DMS153 (cell line): Measurements from ENCODE around the gene NEURL1.

Experiments used
- DNase-seq: peaks from one replicate; lab custom pipeline; 2025; lab: John Stamatoyannopoulos, UW

The NEURL1 gene

GRCh38 chr10:103546401-103546800, 52.9 kb downstream of the NEURL1 start:
- no peak for DNase-seq

- DNase-seq, result no peak
These were observed 54.0 kb downstream of the NEURL1 start for GRCh38 chr10:103547391-103547946.

- DNase-seq, result no peak
These were observed 54.5 kb downstream of the NEURL1 start for GRCh38 chr10:103548006-103548405.

DNA sequence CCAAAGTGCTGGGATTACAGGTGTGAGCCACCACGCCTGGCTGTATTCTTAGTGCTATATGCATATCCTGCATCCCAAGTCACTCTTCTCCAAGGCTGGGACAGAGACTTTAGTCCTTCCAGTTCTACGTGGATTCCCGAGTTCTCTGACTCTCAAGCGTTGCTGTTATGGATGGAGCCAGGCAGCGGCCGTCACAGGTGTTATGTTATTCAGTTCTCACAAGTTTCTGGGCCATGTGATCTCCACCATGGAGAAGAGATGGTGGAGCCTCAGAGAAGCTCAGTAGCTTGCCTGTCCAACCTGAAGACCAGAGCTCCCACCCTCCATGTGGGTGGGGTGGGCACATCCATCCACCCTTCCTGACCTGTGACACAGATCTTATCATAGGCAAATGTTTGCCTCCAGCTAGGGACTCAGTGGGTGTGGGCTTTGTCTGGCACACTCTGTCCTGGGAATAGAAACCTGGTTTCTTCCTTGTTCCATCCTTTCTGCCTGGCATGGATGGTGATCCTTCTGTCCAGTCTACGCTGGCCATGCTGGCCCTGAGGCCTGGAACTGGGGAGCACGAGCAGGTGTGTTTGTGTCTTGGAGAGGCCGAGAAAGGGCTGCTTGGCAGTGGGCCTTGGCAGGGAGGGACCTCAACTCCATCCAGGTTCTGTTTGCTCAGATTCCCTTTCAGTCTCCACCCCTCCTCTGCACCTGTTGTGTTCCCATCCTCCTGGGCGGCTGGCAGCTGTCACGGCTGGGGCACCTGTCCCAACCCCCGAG, 55.3 kb downstream of the NEURL1 start:
- peak; percentile 78 for DNase-seq

DNA sequence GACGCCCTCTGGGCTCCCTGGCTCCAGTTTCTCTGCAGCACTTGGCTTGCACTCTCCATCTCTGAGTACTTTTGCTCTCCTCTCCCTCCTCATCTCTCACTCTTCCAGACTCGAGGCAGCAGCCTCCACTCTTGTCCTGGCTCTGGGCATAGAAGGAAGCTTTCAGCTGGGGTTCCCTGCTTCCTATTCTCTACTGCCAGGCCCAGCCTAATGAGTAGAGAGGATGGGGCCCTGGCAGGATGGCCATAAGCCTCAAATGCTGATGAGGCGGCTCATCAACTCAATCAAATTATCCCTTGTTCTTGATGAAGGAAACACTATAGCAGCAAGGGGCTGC, 55.8 kb downstream of the NEURL1 start:
- no peak for DNase-seq

DNA sequence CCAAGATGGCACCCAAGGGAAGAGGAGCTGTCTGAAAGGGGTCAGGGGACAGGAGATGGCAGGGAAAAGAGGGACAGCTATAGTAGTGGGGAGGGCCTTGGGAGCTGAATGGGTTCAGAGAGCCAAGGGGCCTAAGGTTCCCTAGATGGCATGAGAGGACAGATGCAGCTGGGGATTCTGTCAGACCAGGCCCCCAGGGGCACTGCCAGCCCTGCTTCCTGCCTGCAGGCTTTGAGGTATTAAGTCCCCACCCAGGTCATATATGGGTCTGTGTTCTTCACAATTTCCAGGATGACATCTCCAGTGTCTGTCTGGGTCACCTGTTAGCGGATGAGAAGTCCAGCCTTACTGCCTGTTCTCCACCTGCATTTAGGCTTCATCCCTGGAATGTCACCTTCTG, 56.7 kb downstream of the NEURL1 start:
- DNase-seq, result no peak

DNA sequence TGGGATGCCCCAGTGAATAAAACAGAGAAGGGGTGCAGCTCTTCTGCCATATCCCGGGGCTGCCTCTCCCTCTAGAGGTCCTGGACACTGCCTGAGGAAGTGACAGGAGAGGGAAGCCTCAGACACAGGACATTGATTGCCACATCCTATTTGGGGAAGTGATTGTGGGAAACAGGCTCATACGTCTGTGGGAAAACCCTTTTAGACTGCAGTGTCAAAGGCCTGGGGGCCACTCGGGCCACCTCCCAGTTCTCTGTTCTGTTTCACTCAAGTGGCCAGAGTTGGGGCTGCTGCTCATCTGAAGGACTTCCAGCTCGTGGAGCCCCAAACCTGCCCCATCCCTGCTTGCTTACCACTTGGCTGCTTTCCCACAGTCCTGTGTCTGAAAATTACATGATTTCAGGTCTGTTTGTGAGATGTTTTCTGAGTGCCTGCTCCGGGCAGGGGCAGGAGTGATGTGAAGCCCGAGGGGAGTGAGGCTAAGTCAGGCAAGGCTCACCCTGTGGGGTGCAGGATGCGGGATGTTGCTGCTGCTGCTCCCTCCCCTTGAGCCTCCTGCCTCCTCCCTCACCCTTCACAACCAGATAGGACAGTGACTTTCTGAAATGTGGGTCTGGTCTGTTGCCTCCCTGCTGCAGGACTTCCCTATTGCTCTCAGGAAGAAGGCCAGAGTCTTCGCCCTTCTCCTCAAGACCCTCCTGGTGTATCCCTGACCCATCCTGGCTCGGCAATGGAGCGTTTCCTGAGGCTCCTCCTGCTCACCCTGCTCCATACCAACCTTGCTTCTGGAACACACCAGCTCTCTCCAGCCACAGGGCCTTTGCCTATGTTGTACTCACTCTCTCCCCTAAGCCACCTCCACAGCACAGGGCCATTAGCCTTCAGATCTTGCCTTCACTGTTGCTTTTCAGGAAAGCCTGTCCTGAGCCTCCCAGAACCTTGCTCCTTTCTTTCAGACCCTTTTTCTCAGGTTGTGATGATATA, 58.4 kb downstream of the NEURL1 start:
- DNase-seq, result no peak

- DNase-seq, result no peak
These were observed 59.6 kb downstream of the NEURL1 start for GRCh38 chr10:103552856-103553742.

DNA sequence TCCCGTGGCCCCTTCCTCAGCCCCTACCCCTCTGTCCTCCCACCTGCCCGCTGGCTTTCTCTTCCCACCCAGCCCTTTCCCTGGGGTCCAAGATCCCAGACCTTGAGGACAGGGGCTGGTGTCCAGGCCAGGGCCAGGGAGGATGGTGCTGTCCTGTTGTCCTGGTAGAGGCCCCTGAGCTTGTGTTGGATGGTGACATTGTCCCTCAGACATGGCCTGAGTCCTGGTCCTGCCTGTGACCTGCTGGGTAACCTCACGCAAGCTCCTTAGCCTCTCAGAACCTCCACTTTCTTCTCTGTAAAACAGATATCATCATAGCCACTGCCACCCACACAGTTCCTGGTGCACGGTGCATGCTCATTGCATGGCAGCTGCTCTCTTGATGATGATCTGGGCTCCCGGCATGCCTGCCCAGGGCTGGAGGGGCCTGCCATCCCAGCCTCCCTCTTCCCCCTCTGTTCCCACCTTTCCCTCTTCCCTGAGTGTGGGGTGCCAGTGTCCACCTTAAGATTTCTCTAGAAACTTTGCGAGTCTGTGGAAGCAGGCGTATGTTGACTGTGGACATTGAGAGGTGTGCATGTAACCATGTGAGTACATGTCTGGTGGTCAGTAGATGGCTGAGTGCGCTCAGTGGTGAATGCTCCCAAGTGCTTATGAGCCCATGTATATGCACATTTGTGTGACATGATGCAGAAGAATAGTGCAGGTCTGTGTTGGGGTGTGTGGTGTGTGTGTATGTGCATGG, 60.4 kb downstream of the NEURL1 start:
- DNase-seq, result no peak

- DNase-seq, result peak; percentile 62
These were observed 61.2 kb downstream of the NEURL1 start for GRCh38 chr10:103554488-103555324.

- DNase-seq, result no peak
These were observed 61.8 kb downstream of the NEURL1 start for GRCh38 chr10:103555325-103555649.

GRCh38 chr10:103555712-103556111, 62.2 kb downstream of the NEURL1 start:
- no peak for DNase-seq

DNA sequence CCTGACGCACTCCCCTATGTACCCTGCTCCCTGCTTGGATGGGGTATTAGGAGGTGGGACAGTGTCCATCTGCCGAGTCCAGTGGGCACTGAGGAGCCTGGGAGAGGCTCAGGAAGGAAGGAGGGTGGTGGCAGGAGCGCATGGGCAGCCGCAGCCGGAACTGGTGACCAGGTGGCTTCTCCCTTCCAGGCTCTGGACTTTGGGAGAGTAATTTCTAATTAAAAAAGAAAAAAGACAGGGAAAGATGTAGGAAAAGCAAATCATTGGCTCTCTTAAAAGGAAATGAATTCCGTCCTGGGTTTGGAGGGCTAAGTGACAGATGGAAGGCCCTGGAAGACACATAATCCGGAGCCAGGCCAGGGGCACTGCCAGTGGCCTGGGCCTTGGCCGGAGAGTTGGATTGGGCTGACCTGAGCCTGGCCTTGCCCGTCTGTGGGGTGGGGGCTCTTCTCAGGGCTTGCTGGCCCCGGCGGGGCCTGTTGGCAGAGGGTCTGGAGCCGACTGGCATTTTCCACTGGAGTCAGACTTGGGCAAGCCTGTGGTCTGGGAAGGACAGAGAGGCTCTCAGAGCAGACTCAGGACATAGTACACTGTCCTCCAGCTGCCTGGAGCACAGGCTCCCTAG, 63.0 kb downstream of the NEURL1 start:
- DNase-seq, result no peak

- no peak for DNase-seq
These were observed 64.0 kb downstream of the NEURL1 start for GRCh38 chr10:103557455-103557854.

DNA sequence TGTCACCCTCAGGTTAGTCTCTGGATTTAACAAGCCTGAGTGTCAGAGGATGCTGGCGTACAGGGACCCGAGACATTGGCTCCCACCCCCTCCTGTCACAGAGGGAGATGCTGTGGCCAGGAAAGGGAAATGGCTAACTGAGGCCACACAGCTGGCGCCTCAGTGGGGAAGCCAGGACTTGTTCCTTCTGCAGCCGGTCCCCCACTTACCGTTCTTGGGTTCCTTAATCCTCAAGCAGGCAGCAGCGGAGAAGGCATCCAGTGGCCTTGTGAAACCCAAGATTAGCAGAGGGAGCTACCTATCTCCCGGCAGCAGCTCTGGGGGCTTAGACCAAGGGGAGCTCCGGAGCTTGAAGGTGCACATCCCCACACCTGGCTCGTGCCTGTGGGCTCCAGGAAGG, 65.4 kb downstream of the NEURL1 start:
- no peak for DNase-seq

DNA sequence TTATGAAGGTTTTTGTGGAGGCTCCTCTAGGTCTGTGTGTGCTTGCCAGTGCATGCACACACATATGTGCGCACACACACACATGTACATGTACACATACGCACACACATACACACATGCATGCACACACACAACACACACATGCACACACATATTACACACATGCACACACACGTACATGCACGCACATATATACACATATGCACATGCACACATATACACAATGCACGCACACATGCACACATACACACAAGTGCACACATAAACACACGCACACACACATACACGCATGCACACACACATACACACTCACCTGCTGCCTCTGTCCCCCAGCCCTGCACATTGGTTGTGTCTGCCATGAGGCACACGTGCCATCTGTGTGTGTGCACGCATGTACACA, 66.3 kb downstream of the NEURL1 start:
- no peak for DNase-seq

DNA sequence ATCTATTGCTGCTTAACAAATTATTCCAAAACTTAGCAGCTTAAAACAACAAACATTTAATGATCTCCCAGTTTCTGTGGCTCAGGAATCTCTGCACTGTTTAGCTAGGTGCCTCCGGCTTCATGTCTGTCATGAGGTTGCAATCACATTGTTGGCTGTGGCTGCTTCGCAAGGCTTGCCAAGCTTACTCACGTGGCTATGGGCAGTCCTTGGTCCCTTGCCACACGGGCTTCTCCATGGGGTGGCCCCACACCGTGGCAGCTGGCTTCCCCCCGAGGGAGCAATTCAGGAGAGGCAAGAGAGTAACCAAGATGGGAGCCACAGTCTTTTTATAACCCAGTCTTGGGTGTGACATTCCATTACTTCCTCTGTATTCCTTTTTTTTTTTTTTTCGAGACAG, 67.4 kb downstream of the NEURL1 start:
- DNase-seq, result no peak

DNA sequence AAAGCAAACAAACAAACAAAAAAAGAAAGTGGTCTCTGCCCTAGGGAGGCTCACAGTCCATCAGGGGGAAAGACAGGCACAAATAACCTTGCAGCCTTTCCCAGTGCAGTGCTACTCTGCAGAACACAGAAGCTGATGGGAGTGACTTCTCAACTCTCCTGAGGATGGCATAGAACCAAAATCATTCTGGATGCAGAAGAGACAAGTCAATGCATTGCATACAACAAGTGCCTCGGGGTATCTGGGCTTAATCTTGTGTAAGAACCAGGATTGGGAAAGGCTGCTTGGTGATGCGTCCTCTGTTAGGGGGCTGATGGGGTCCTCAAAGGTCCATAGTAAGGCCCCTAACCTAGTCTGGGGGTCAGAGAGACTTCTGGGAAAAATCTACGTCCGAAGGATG, 68.9 kb downstream of the NEURL1 start:
- no peak for DNase-seq

- no peak for DNase-seq
These were observed 70.0 kb downstream of the NEURL1 start for GRCh38 chr10:103563231-103564115.
